Measurements from ENCODE around the gene TRMT1. TPM values are rescaled to one million over a fixed set of nuclear protein-coding genes. Genes with fewer than 3 reads are reported as not detected.

TRMT1 gene
- total RNA-seq, 4 donors from 2014 or later = 31.7 to 47.9 (median 45.0) TPM

DNA sequence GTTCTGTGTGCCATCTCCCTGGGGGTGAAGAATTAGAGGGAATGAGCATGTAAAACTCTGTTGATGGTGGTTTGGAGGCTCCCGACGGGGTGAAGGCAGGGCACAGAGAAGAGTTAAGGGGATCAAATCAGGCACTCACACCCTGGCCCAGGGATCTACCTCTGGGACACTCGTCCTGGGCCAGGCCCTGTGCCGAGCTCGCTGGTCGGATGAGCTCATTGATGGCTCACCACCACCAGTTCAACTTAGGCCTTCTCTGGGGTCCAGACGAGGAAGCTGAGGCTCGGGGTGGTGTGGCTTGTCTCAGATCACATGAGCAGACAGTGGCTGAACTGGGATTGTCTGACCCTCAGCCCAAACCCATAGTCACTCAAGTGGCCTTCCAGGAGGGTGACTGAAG, 3.1 kb upstream of the TRMT1 start:
- no peak for ATAC-seq
- in situ Hi-C loops (cut with MboI; ENCODE audit: low sequenced_read_pairs in 4 of 4) = loop anchor here in 1 of 4 donors (25.0 kb wide), 1 partner anchor 143 kb away; no protein-coding TSS in a partner anchor
- no peaks in the 10 kb centered on the region for H3K27me3 ChIP-seq

DNA sequence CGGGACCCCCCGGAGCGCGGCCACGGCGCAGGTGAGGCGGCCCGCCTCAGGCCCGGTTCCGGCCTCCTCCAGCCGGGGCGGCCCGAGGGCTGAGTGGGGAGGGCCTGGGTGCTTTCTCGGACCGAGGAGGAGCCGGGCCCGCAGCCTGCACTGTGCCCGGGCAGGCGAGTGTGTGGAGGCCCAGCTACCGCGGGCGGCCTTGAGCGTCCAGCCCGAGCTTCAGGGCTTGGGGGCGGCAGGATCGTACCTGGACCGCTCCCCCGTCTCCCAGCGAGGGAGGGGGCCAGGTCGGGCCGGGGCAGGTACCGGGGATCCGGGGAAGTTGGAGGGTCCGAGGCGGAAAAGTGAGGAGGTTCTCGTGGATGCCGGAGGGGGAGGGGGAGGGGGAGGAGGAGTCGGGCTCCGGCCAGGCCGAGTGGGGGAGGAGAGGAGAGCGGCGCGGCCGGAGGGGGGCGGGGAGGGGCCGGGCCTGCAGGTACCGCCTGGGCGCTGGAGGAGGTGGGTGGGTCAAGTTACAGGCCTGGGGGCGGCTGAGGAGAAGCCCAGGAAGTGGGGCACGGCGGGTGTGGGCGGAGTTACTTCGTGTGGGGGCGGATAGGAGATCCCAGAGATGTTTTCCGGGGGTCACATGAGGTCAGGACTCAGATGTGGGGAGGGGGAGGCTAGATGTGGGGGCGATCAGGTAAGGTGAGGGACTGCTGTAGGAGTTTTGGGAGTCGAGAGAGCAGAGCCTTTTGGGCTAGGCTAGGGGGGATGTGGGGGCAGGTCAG, 2.1 kb upstream of the TRMT1 start:
- Histone ChIP-seq H3K36me3 (peaks cover 0 to 13% of the 10 kb centered on the region in 2 donors), H3K9me3 (no peaks in the 10 kb centered on the region), H3K27me3 (no peaks in the 10 kb centered on the region), H3K27ac (peak overlapping the region; percentile 48 to 82 (median 74)), H3K4me1 (peaks cover 28 to 36% of the 10 kb centered on the region in 2 donors), H3K4me3 (peak overlapping the region; percentile 84 to 95 (median 92))
- in situ Hi-C loops (cut with MboI; ENCODE audit: low sequenced_read_pairs in 4 of 4) = loop anchor here in 1 of 4 donors (25.0 kb wide), 1 partner anchor 144 kb away; no protein-coding TSS in a partner anchor
- DNase-seq (peak; percentile 35 to 58), ATAC-seq (peak in 1 of 2 donors; percentile 9)
- intact Hi-C loops (cut with DNase I; ENCODE audit: low total_unique reads) = loop anchor here (1.0 to 10.0 kb wide), 4 partner anchors 32 to 384 kb away; partner anchors contain the start of genes DNASE2, GET3, IER2 and STX10
- TF ChIP-seq, protein P1, sequence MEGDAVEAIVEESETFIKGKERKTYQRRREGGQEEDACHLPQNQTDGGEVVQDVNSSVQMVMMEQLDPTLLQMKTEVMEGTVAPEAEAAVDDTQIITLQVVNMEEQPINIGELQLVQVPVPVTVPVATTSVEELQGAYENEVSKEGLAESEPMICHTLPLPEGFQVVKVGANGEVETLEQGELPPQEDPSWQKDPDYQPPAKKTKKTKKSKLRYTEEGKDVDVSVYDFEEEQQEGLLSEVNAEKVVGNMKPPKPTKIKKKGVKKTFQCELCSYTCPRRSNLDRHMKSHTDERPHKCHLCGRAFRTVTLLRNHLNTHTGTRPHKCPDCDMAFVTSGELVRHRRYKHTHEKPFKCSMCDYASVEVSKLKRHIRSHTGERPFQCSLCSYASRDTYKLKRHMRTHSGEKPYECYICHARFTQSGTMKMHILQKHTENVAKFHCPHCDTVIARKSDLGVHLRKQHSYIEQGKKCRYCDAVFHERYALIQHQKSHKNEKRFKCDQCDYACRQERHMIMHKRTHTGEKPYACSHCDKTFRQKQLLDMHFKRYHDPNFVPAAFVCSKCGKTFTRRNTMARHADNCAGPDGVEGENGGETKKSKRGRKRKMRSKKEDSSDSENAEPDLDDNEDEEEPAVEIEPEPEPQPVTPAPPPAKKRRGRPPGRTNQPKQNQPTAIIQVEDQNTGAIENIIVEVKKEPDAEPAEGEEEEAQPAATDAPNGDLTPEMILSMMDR (IDR thresholded peaks at IDR 0.05 in 4 of 5, conservative IDR thresholded peaks at IDR 0.05 in 1 of 5) = no peak
- TF ChIP-seq POLR2A (IDR thresholded peaks at IDR 0.05) = no peak

More for the DNA sequence above, 3.1 kb upstream of the TRMT1 start:
- Histone ChIP-seq H3K4me3 (peak overlapping the region; percentile 84 to 95 (median 92)), H3K27ac (peak overlapping the region in 3 of 4 donors; percentile 73 to 82 (median 75)), H3K9me3 (no peaks in the 10 kb centered on the region), H3K36me3 (peaks cover 0 to 3% of the 10 kb centered on the region in 2 donors), H3K4me1 (peaks cover 28 to 35% of the 10 kb centered on the region in 2 donors)
- TF ChIP-seq, protein P1 (IDR thresholded peaks at IDR 0.05 in 4 of 5, conservative IDR thresholded peaks at IDR 0.05 in 1 of 5) = no peak
- no peak for TF ChIP-seq POLR2A (IDR thresholded peaks at IDR 0.05)
- intact Hi-C loops (cut with DNase I; ENCODE audit: low total_unique reads) = loop anchor here (5.0 to 10.0 kb wide), 2 partner anchors 237 to 385 kb away; partner anchors contain the start of genes DNASE2, GET3 and TRIR
- DNase-seq = no peak

DNA sequence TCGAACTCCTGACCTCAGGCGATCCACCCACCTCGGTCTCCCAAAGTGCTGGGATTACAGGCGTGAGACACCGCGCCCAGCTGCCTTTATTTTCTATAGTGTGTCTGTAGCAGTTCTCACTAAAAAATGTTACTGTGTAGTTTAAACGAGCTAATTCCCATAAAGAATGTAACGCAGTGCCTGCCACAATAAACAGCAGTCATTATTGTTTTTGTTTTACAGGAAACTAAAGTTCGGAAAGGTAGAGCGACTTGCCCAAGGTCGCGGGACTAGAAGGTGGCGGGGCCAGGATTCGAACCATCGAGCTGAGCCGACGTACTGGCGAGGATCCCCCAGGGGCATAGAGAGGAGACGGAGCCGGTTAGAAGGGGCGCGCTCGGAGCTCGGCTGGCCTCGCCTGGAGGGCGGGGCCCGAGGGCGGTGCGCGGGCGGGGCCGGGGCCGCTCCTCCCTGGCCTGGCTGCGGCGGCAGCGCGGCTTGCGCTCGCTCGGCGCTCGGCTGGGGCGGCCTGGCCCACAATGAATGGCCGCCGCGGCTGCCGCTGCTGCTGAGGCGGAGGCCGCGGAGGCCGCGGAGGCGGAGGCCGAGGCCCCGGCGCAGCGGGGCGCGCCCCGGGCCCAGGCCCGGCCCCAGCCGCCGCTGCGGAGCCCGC, 1.4 kb upstream of the TRMT1 start, which contains the start of gene NACC1:
TSS of gene NACC1 (plus strand) at position 493 of the 652 bp plus-strand sequence. CDS start 16,944 bp downstream, outside the sequence.
- Histone ChIP-seq H3K9me3 (no peaks in the 10 kb centered on the region), H3K4me3 (peak within 1 kb of the TSS; percentile 90 to 100 (median 94)), H3K4me1 (peaks cover 28 to 36% of the 10 kb centered on the region in 2 donors), H3K27me3 (no peaks in the 10 kb centered on the region), H3K36me3 (peaks cover 0 to 20% of the 10 kb centered on the region in 2 donors), H3K27ac (peak within 1 kb of the TSS; percentile 79 to 93 (median 86))
- ATAC-seq (peak; percentile 82 to 83), DNase-seq (peak; percentile 82 to 88)
- intact Hi-C loops (cut with DNase I; ENCODE audit: low total_unique reads) (loop anchor here (1.0 to 10.0 kb wide), 4 partner anchors 32 to 383 kb away; partner anchors contain the start of genes DNASE2, GET3, IER2 and STX10), in situ Hi-C loops (cut with MboI; ENCODE audit: low sequenced_read_pairs in 4 of 4) (loop anchor here in 1 of 4 donors (25.0 kb wide), 1 partner anchor 144 kb away; no protein-coding TSS in a partner anchor)
- TF ChIP-seq POLR2A (IDR thresholded peaks at IDR 0.05) = no peak
- TF ChIP-seq, protein P1 (IDR thresholded peaks at IDR 0.05 in 4 of 5, conservative IDR thresholded peaks at IDR 0.05 in 1 of 5) = peak in 1 of 5 experiments; percentile 11

DNA sequence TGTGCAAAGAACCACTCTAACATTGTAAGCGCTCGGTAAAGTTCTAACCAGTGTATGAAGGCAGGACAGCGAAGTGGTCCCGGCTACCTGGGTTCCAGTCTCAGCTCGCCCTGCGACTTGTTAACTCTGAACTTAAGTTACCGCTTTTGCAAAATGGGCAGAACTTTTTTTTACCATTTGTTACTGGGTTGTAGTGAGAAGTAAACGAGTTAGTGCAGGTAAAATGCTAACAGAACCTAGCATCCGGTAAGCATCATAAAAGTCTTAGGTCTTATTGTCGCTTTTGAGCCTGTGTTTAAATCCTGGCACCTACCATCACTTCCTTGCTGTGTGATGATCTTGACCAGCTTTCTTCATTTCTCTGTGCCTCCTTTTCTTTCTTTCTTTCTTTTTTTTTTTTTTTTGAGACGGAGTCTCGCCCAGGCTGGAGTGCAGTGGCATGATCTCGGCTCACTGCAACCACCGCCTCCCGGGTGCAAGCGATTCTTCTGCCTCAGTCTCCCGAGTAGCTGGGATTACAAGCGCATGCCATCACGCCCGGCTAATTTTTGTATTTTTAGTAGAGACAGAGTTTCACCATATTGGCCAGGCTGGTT, 734 bp upstream of the TRMT1 start:
- no peak for TF ChIP-seq POLR2A (IDR thresholded peaks at IDR 0.05)
- TF ChIP-seq, protein P1 (IDR thresholded peaks at IDR 0.05 in 4 of 5, conservative IDR thresholded peaks at IDR 0.05 in 1 of 5) = no peak
- Histone ChIP-seq H3K36me3 (peaks cover 0 to 27% of the 10 kb centered on the region in 2 donors), H3K27ac (peak overlapping the region; percentile 79 to 93 (median 86)), H3K9me3 (no peaks in the 10 kb centered on the region), H3K4me3 (peak overlapping the region; percentile 79 to 100 (median 92)), H3K27me3 (no peaks in the 10 kb centered on the region), H3K4me1 (peaks cover 28 to 36% of the 10 kb centered on the region in 2 donors)
- in situ Hi-C loops (cut with MboI; ENCODE audit: low sequenced_read_pairs in 4 of 4) (loop anchor here in 1 of 4 donors (25.0 kb wide), 1 partner anchor 145 kb away; no protein-coding TSS in a partner anchor), intact Hi-C loops (cut with DNase I; ENCODE audit: low total_unique reads) (loop anchor here (5.0 to 10.0 kb wide), 2 partner anchors 235 to 382 kb away; partner anchors contain the start of genes DNASE2, GET3 and TRIR)
- DNase-seq (no peak), ATAC-seq (peak; percentile 1 to 22)
